ENCODE results near the gene QSOX1.

DNA sequence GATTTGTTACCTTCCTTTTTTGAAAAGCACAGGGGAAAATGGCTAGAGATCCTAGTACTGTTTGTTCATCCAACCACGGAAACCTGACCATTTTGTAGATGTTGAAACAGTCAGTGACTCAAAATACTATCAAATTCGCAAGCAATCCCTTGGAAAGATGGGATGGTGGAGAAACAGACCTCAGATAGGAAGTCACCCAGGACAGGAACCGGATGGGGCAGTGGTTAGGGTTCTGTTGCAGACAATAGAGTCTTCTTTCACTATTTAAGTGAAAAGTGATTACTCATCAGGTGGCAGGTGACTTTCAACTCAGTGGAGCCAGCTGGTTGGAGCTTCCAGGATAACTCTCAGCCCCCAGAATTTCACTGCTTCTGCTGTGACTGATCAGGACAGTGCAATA is 92.4 kb downstream of the QSOX1 start:
- TF ChIP-seq SUPT5H (IDR thresholded peaks at IDR 0.05) (no peak), ZNF121 (CRISPR knock-in tag; conservative IDR thresholded peaks at IDR 0.05) (no peak), NR2C1 (IDR thresholded peaks at IDR 0.05) (no peak), NR2C1 (tag; IDR thresholded peaks at IDR 0.05) (no peak), ZNF134 (CRISPR knock-in tag; conservative IDR thresholded peaks at IDR 0.05) (no peak), EGR1 (conservative IDR thresholded peaks at IDR 0.05) (no peak), MYC (IDR thresholded peaks at IDR 0.05; ENCODE audit: low read depth, low read length) (no peak), MYC (CRISPR knock-in tag; IDR thresholded peaks at IDR 0.05; ENCODE audit: borderline replicate concordance, low read depth) (no peak), GABPA (tag; conservative IDR thresholded peaks at IDR 0.05; ENCODE audit: low read depth) (no peak), MAFF (IDR thresholded peaks at IDR 0.05; ENCODE audit: low read length) (no peak), JUNB (CRISPR knock-in tag; conservative IDR thresholded peaks at IDR 0.05) (no peak), ZZZ3 (IDR thresholded peaks at IDR 0.05) (no peak), BHLHE40 (IDR thresholded peaks at IDR 0.05; ENCODE audit: low read length) (no peak)
- TF ChIP-seq, protein P1, sequence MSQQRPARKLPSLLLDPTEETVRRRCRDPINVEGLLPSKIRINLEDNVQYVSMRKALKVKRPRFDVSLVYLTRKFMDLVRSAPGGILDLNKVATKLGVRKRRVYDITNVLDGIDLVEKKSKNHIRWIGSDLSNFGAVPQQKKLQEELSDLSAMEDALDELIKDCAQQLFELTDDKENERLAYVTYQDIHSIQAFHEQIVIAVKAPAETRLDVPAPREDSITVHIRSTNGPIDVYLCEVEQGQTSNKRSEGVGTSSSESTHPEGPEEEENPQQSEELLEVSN (IDR thresholded peaks at IDR 0.05; ENCODE audit: borderline replicate concordance in 1 of 2, extremely low read depth in 1 of 2, insufficient read depth in 1 of 2, insufficient read length in 1 of 2, low read depth in 1 of 2, low read length in 1 of 2, poor library complexity in 1 of 2, severe bottlenecking in 1 of 2), result no peak
- TF ChIP-seq, protein P2, sequence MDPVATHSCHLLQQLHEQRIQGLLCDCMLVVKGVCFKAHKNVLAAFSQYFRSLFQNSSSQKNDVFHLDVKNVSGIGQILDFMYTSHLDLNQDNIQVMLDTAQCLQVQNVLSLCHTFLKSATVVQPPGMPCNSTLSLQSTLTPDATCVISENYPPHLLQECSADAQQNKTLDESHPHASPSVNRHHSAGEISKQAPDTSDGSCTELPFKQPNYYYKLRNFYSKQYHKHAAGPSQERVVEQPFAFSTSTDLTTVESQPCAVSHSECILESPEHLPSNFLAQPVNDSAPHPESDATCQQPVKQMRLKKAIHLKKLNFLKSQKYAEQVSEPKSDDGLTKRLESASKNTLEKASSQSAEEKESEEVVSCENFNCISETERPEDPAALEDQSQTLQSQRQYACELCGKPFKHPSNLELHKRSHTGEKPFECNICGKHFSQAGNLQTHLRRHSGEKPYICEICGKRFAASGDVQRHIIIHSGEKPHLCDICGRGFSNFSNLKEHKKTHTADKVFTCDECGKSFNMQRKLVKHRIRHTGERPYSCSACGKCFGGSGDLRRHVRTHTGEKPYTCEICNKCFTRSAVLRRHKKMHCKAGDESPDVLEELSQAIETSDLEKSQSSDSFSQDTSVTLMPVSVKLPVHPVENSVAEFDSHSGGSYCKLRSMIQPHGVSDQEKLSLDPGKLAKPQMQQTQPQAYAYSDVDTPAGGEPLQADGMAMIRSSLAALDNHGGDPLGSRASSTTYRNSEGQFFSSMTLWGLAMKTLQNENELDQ (CRISPR knock-in tag; IDR thresholded peaks at IDR 0.05; ENCODE audit: borderline replicate concordance), result no peak

All from K562 (cell line).